Measurements from ENCODE around the gene PIKFYVE.

DNA sequence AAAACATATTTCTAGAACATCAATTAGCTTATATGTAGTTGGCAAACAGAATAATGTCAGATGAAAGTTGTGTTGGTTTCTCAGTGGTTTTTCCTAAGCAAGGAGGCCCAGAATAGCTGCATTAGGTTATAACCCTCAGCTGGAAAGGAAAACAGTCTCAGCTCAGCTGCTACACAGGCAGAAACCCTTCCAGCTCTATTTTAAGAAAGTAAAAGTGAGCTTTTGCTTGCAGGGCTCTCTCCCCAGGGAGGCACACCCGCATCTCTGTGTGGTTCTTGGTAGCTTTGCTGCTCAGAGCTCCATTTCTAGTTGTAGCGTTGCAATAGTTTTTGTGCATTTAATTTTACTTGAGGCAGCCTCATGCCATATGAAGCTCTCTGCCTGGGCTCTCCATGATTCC is 54.6 kb downstream of the PIKFYVE start:
- TF ChIP-seq PKNOX1 (IDR thresholded peaks at IDR 0.05) = no peak
- no peak for TF ChIP-seq FOXM1 (IDR thresholded peaks at IDR 0.05; ENCODE audit: borderline replicate concordance)
- TF ChIP-seq BHLHE40 (IDR thresholded peaks at IDR 0.05; ENCODE audit: borderline replicate concordance) = no peak
- TF ChIP-seq SUZ12 (IDR thresholded peaks at IDR 0.05) = no peak
- TF ChIP-seq ARNT (IDR thresholded peaks at IDR 0.05) = no peak
- no peak for TF ChIP-seq SP1 (IDR thresholded peaks at IDR 0.05)
- no peak for TF ChIP-seq TARDBP (IDR thresholded peaks at IDR 0.05)
- TF ChIP-seq ELF4 (IDR thresholded peaks at IDR 0.05) = no peak
- no peak for TF ChIP-seq NFRKB (IDR thresholded peaks at IDR 0.05)
- TF ChIP-seq FOXK2 (IDR thresholded peaks at IDR 0.05) = no peak
- TF ChIP-seq CTBP1 (IDR thresholded peaks at IDR 0.05; ENCODE audit: borderline replicate concordance) = no peak

All from HEK293T (cell line).